GM12878 (cell line): Measurements from ENCODE around the gene BAAT. TPM values are rescaled to one million over a fixed set of nuclear protein-coding genes. Genes with fewer than 3 reads are reported as not detected.
A peak's percentile ranks its signal among the peaks of the same experiment; 100 is the strongest.

Experiments
- BCLAF1 ChIP-seq: fragments of 450-650 bp; IDR thresholded peaks from 2 replicates; pipeline ENCODE4 v1.6.1; 2017; ENCODE audit warnings: antibody characterized with exemption, mild to moderate bottlenecking, moderate library complexity
- DPF2 ChIP-seq: fragments of 450-650 bp; IDR thresholded peaks from 2 replicates; pipeline ENCODE4 v1.6.1; 2017; ENCODE audit warnings: mild to moderate bottlenecking
- KLF5 ChIP-seq: fragments of 450-650 bp; IDR thresholded peaks from 2 replicates; pipeline ENCODE4 v1.6.1; 2014; ENCODE audit warnings: mild to moderate bottlenecking; ENCODE audit not compliant: partially characterized antibody
- MTA2 ChIP-seq: fragments of 450-650 bp; IDR thresholded peaks from 2 replicates; pipeline ENCODE4 v1.6.1; 2016; ENCODE audit warnings: low read depth, mild to moderate bottlenecking, moderate library complexity
- MTA3 ChIP-seq: IDR thresholded peaks from 2 replicates; pipeline ENCODE4 v1.6.1; 2012; ENCODE audit warnings: low read length, inconsistent platforms, borderline replicate concordance
- NBN ChIP-seq: fragments of 450-650 bp; IDR thresholded peaks from 2 replicates; pipeline ENCODE4 v1.6.1; 2016
- NR2C1 ChIP-seq: fragments of 450-650 bp; IDR thresholded peaks from 2 replicates; pipeline ENCODE4 v1.6.1; 2017; ENCODE audit warnings: antibody characterized with exemption, mild to moderate bottlenecking, moderate library complexity
- PBX3 ChIP-seq: IDR thresholded peaks from 2 replicates; pipeline ENCODE4 v1.6.1; 2011; ENCODE audit warnings: mild to moderate bottlenecking, low read depth, low read length, moderate library complexity; ENCODE audit not compliant: insufficient replicate concordance
- RELB ChIP-seq: fragments of 450-650 bp; IDR thresholded peaks from 2 replicates; pipeline ENCODE4 v1.6.1; 2017; ENCODE audit warnings: low read depth, mild to moderate bottlenecking, moderate library complexity
- RUNX3 ChIP-seq: IDR thresholded peaks from 2 replicates; pipeline ENCODE4 v1.6.1; 2012; ENCODE audit warnings: low read length, inconsistent platforms
- SIX5 ChIP-seq: IDR thresholded peaks from 2 replicates; pipeline ENCODE4 v1.6.1; 2011; ENCODE audit warnings: mild to moderate bottlenecking, low read depth, low read length, moderate library complexity; ENCODE audit not compliant: severe bottlenecking
- TARDBP ChIP-seq: IDR thresholded peaks from 2 replicates; pipeline ENCODE4 v1.6.1; 2016; ENCODE audit warnings: borderline replicate concordance
- ZNF687 ChIP-seq: fragments of 450-650 bp; IDR thresholded peaks from 2 replicates; pipeline ENCODE4 v1.6.1; 2017; ENCODE audit warnings: mild to moderate bottlenecking, moderate library complexity
- polyA plus RNA-seq, 11 experiments: library from polyadenylated mRNA; depleted of rRNA in 4 of 11; unstranded in 6 of 11; stranded (reverse) in 5 of 11; fragments of >200 nt; fragmentation: Nextera tagmentation in 4 of 11; fragmentation: Illumina TruSeq in 1 of 11; extraction: Ambion mirVana in 4 of 11; extraction: Trizol in 1 of 11; gene quantifications; 1 replicate in 1 of 11; 2 replicates in 10 of 11; pipeline versions ENCODE4 v1.2.1 to v1.2.3, GENCODE V29; 2011 to 2016; ENCODE audit warnings: inconsistent platforms in 2 of 11, missing spikeins in 2 of 11, low read depth in 1 of 11
- total RNA-seq, 4 experiments: library from RNA; depleted of rRNA in 3 of 4; stranded (reverse); fragments of >200 nt in 3 of 4; fragmentation: Illumina TruSeq in 1 of 4; extraction: Trizol in 1 of 4; gene quantifications; 2 replicates each; pipeline versions ENCODE4 v1.2.1 to v1.2.3, GENCODE V29; 2013 to 2021

BAAT gene
- total and polyA plus RNA-seq, 10 of the 15 experiments (the other 5 are each of a cell fraction or from before 2014, with no cell fraction given), result 0.02 to 0.26 (median 0.06) TPM; not detected in 2

- TF ChIP-seq RELB (peak; percentile 67), BCLAF1 (no peak), TARDBP (no peak), MTA3 (no peak), NR2C1 (peak; percentile 71), PBX3 (no peak), SIX5 (no peak), DPF2 (0 out of 2 replicates have a peak, but pooled peaks have one; percentile 17), KLF5 (no peak), ZNF687 (0 out of 2 replicates have a peak, but pooled peaks have one; percentile 43), RUNX3 (peak; percentile 25; the same call in 1 of the 2 replicates), MTA2 (peak; percentile 30; the same call in 1 of the 2 replicates), NBN (peak; percentile 52; the same call in 1 of the 2 replicates)
These were observed 43.3 kb upstream of the BAAT start (continued) for GRCh38 chr9:101427957-101428655.
